HG02885 (cell line): Measurements from ENCODE around the gene SUCLA2.
"Not testable (repeated sequence)": the region's sequence is repeated elsewhere in the genome, so short reads cannot be mapped to it uniquely, and the experiment has no call there.

Source experiments
- ATAC-seq: cut with Tn5 transposase; IDR thresholded peaks from one replicate; pipeline ENCODE4 v1.9.1; 2021; ENCODE audit warnings: mild to moderate bottlenecking; ENCODE audit not compliant: unreplicated experiment, poor library complexity

The SUCLA2 gene

GRCh38 chr13:48001114-48001881 lies at the start of gene SUCLA2:
Gene SUCLA2, minus strand, starts transcription at chr13:48001273. Its CDS starts 4 bp downstream, at chr13:48001269.
- peak; percentile 100 for ATAC-seq

DNA sequence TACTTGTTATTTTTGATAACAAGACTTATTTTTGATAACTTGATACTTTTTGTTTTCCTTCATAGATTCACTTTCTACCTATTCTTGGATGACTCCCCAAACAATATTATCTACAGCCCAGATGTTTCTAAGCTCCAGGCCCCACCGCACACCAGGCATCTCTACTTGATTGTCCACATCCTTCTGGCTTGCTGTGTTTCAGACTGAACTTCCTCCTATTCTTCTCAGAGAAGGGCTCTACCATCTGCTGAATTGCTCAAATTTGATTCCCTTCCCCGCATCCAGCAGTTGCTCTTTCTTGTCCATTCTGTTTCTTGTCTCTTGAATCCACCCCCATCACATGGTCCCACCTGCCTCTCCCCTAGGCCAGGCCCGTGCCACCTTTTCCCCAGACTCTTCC lies 49.5 kb upstream of the SUCLA2 start:
- ATAC-seq: no peak

GRCh38 chr13:48043789-48044503 lies 42.9 kb upstream of the SUCLA2 start:
- ATAC-seq: no peak

DNA sequence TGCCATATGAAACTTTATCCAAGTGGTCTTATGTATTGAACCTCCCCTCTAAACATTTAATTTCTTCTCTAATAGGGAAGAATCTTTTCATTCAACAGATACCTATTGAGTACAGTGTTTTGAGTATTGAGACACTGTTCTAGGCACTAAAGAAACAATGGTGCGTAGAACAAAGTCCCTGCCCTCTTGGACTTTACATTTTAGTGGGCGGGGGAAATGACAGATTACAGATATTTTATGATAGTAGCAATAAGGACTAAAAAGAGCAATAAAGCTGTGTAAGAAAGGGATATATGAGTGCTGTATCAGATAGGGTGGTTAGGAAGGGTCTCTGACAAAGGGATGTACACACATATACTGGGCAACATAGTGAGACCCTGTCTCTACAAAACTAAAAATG lies 41.8 kb upstream of the SUCLA2 start:
- ATAC-seq: no peak

DNA sequence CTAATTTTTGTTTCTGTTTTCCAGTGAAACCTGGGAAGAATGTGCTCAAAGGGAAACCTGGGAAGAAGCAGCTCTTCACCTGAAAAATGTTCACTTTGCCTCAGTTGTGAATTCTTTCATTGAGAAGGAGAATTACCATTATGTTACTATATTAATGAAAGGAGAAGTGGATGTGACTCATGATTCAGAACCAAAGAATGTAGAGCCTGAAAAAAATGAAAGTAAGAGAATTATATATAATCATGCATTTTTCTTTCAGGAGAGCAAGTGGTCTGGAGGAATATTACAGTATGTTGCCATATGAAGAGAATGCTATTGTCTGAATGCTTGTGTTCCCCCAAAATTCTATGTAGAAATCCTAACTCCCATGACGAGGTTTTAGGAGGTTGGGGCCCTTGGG lies 39.8 kb upstream of the SUCLA2 start:
- no peak for ATAC-seq

GRCh38 chr13:48040049-48040448 lies 39.0 kb upstream of the SUCLA2 start:
- ATAC-seq: no peak

DNA sequence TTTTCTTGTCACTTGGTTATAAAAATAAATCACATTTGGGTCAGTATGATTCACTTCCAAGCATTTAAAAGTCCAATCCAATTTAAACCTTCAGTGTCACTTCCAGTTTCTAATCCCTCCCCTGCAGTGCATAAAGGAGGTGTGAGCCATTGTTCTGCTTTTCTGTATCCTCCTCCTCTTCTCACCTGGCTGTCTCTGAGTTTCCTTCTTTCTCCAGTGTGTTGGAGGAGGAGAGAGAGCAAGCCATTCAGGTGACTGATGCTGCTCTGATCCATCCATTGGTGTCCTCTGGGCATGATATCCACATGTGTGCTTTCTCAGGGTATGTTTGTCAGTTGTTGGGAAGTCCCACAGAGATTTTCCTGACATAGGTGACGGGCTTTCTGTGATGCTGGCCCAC lies 37.7 kb upstream of the SUCLA2 start:
- no peak for ATAC-seq

DNA sequence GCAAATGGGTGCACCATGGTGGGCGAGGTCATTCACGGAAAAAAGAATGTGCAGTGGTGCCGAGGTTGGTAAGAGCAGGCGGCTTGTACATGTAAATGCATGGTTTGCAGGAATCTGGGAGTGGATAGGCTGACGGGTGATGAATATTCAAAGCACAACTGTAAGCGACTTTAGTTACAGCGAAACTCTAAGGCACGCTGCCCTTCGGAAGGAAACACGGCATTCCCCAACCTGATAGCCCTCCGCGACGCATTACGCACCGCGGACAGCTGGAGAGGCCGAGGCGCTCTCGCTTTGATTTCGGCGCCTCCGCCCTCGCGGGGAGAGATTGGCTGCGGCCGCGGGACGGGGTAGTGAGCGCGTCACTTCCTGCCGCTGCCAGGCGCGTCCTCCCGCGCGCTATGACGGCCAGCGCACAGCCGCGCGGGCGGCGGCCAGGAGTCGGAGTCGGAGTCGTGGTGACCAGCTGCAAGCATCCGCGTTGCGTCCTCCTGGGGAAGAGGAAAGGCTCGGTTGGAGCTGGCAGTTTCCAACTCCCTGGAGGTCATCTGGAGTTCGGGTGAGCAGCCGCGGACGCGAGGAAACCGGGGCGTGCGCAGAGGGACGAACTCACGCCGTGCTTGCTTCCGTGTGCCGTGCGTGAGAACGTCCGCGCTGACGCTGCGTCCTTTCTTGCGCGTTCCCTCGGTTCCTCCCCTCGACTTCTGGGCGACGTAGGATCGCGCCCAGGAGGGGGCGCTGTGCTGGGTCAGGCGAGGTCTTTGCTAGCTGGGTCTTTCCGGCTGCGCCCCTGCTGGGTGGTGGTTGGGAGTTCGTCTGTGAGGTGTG lies 36.5 kb upstream of the SUCLA2 start, which contains the start of gene NUDT15:
TSS of gene NUDT15 (plus strand) at position 381 of the 828 bp plus-strand sequence. CDS start at position 402, 21 bp downstream.
- peak; percentile 90 for ATAC-seq

GRCh38 chr13:48029859-48030258 lies 28.8 kb upstream of the SUCLA2 start:
- no peak for ATAC-seq

DNA sequence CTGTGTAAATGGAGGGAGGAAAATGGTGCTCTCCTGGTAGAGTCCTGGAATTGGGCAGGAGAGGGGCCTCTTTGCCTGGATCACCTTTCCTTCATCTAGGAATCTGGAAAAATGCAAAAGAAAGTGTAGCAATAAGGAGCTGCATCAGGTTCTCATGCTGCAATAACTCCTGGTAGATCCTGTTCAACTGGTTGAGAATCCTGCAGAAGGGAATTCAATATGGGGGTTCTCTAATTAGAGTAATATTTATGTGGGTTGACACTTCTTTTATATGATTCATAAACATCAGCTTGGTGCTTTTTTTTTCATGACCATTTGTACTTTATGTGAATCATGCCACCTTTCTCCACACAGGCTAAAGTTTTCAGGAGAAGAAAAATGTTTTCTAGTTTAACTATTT lies 27.0 kb upstream of the SUCLA2 start:
- no peak for ATAC-seq

- ATAC-seq: no peak
Observed at GRCh38 chr13:48019796-48020195, 18.7 kb upstream of the SUCLA2 start.

GRCh38 chr13:48018637-48019036 lies 17.6 kb upstream of the SUCLA2 start:
- ATAC-seq: no peak

DNA sequence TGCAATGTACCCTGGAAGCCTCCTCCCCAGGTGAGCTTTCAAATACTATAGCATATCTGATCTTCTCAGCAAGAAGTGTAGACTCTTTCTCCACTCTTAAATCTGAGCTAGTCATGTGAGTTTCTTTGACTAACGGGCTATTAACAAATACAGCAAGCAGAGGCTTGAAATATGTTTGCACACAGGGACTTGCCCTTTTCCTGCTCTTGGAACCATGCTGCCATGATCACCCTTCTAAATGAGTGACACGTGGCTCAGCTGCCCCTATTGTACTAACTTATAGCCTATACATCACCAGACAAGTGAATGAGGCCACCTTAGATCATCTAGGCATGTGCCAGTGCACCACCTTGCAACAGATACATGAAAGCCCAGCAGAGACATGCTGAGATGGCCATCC lies 13.3 kb upstream of the SUCLA2 start:
- ATAC-seq: no peak

DNA sequence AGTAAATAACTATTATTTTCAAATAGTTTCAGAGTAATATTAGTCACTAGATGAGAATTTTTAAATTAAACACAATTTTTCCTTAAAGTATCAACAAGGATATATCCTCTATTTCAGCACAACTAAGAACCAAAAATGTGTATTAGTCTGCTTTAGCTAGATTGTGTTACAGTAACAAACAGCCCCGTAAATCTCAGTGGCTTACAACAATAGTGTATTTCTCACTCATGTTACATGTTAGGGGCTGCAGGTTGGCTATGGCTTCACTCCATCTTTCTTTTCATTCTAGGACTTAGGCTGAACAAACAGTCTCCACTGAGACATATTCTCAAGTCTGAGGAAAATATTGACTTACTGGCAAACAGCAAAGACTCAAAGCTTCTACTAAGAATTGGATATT lies 11.6 kb upstream of the SUCLA2 start:
- no peak for ATAC-seq

DNA sequence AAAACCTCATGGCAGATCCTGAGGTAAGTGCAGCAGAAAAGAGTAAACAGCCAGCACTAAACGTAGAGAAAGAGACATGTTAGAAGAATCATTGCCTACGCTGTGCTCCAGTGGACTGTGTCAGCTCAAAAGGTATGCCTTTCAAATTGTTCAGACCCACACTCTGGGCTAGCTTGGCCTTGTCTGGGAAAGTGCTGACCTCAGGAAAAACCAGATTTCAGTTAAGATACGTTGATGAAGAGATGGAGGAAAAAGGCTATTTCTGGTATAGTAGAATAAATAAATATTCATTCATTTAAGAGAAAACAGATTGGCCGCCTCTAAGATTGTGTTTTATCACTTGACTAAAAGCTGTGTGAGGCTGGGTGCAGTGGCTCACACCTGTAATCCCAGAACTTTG lies 9.6 kb upstream of the SUCLA2 start:
- ATAC-seq: no peak

DNA sequence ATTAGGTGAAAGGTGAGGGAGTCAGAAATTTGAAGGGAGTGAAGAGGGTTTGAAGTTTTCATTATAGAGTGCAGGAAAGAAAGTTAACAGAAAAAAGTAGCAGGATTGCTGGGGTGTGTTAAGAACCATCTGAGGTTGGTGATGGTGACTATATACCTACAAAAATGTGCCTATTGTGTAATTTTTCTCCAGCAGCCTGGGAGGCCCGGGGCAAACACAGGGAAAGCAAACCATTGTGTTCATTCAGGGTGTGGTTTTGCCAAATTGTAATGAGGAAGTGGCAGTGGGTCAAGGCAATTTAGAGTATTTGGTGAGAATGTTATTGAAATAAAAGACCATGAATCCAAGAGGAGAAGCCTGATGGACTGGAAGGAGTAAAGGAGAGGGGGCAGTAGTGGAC lies 8.2 kb upstream of the SUCLA2 start:
- ATAC-seq: no peak

- no peak for ATAC-seq
Observed at GRCh38 chr13:48006396-48006795, 5.3 kb upstream of the SUCLA2 start.

DNA sequence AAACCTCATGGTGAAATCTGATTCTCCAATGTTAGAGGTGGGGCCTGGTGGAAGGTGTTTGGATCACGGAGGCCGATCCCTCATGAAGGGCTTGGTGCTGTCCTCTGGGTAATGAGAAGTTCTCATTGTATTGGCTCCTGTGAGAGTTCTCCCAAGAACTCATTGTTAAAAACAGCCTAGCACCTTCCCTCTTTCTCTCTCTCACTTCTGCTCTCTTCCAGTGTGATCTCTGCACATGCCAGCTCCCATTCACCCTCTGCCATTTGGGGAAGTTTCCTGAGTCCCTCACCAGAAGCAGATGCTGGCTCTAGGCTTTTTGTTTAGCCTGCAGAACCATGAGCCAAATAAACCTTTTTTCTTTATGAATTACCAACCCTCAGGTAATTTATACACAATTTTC lies 3.1 kb upstream of the SUCLA2 start:
- no peak for ATAC-seq

GRCh38 chr13:48001999-48002398 lies 926 bp upstream of the SUCLA2 start:
- ATAC-seq: not testable (repeated sequence)

- peak; percentile 47 for ATAC-seq
Observed at GRCh38 chr13:48000559-48001113, 437 bp downstream of the SUCLA2 start.

- ATAC-seq: no peak
Observed at GRCh38 chr13:47999973-48000372, 1.1 kb downstream of the SUCLA2 start.
